H1 (cell line): ENCODE measurements around the gene CARF. TPM values are rescaled to one million over a fixed set of nuclear protein-coding genes. Genes with fewer than 3 reads are reported as not detected.

ENCODE experiments used
- CHD7 ChIP-seq: fragments of 300-600 bp; sonication (generic); IDR thresholded peaks from 2 replicates; pipeline ENCODE4 v1.7.1; 2012; ENCODE audit warnings: low read length, moderate library complexity, mild to moderate bottlenecking, inconsistent platforms; ENCODE audit not compliant: insufficient replicate concordance
- CREB1 ChIP-seq: IDR thresholded peaks from 2 replicates; pipeline ENCODE4 v1.6.1; 2012; ENCODE audit warnings: inconsistent platforms
- E2F6 ChIP-seq: IDR thresholded peaks from 2 replicates; pipeline ENCODE4 v1.6.1; 2012; ENCODE audit warnings: inconsistent platforms
- EP300 ChIP-seq, 2 experiments: IDR thresholded peaks; 1 replicate in 1 of 2; 2 replicates in 1 of 2; pipeline ENCODE4 v1.6.1; 2011 to 2012; ENCODE audit warnings: low read depth in 2 of 2, low read length in 2 of 2, mild to moderate bottlenecking in 2 of 2, borderline replicate concordance in 1 of 2, inconsistent platforms in 1 of 2, moderate library complexity in 1 of 2
- RBBP5 ChIP-seq: IDR thresholded peaks from 2 replicates; pipeline ENCODE4 v1.7.1; 2012; ENCODE audit warnings: low read depth, mild to moderate bottlenecking, inconsistent platforms, low read length, moderate library complexity, borderline replicate concordance
- SP4 ChIP-seq: IDR thresholded peaks from 2 replicates; pipeline ENCODE4 v1.6.1; 2012; ENCODE audit warnings: low read length, inconsistent platforms
- YY1 ChIP-seq: IDR thresholded peaks from 2 replicates; pipeline ENCODE4 v1.6.1; 2011; ENCODE audit warnings: low read depth, mild to moderate bottlenecking, low read length
- polyA plus RNA-seq, 7 experiments: library from polyadenylated mRNA; depleted of rRNA in 3 of 7; stranded (reverse) in 5 of 7; unstranded in 2 of 7; fragments of >200 nt in 5 of 7; fragments of 200-250 nt in 2 of 7; gene quantifications; 1 replicate in 5 of 7; 2 replicates in 1 of 7; 4 replicates in 1 of 7; pipeline versions ENCODE4 v1.2.1 to v1.2.3, GENCODE V29; 2011 to 2013; ENCODE audit warnings: missing spikeins in 2 of 7, mixed read lengths in 2 of 7
- total RNA-seq: library from RNA; stranded (reverse); fragmentation: NEBNext Ultra II Directional; extraction: Animal tissue kit (Norgen Biotek cat#: 25700); gene quantifications from 2 replicates; pipeline ENCODE4 v1.2.1, GENCODE V29; 2021

The CARF gene
- total and polyA plus RNA-seq, 2 of the 8 experiments (the other 6 are each of a cell fraction or from before 2014, with no cell fraction given): 2.0 to 2.6 TPM

- TF ChIP-seq CHD7 (no peak), RBBP5 (no peak), EP300 (IDR thresholded peaks at IDR 0.05; ENCODE audit: borderline replicate concordance in 1 of 2, low read depth in 2 of 2, low read length in 2 of 2) (no peak), E2F6 (no peak), SP4 (no peak), CREB1 (no peak), YY1 (no peak)
Observed at GRCh38 chr2:202933958-202934357, 21.9 kb downstream of the CARF start (continued).
